HEK293 (cell line): ENCODE data around the gene ZNF687.

Experiments used
- CTCF ChIP-seq: fragments of 450-650 bp; formaldehyde crosslinking; IDR thresholded peaks from 2 replicates; pipeline ENCODE4 v1.5.1; 2016; ENCODE audit warnings: missing biosample characterization, missing genetic modification characterization
- RBAK ChIP-seq: fragments of 450-650 bp; formaldehyde crosslinking; IDR thresholded peaks from 2 replicates; pipeline ENCODE4 v1.5.1; 2016; ENCODE audit warnings: missing biosample characterization, missing genetic modification characterization
- ZBTB1 ChIP-seq: fragments of 450-650 bp; formaldehyde crosslinking; IDR thresholded peaks from 2 replicates; pipeline ENCODE4 v1.5.1; 2016; ENCODE audit warnings: missing biosample characterization, missing genetic modification characterization

DNA sequence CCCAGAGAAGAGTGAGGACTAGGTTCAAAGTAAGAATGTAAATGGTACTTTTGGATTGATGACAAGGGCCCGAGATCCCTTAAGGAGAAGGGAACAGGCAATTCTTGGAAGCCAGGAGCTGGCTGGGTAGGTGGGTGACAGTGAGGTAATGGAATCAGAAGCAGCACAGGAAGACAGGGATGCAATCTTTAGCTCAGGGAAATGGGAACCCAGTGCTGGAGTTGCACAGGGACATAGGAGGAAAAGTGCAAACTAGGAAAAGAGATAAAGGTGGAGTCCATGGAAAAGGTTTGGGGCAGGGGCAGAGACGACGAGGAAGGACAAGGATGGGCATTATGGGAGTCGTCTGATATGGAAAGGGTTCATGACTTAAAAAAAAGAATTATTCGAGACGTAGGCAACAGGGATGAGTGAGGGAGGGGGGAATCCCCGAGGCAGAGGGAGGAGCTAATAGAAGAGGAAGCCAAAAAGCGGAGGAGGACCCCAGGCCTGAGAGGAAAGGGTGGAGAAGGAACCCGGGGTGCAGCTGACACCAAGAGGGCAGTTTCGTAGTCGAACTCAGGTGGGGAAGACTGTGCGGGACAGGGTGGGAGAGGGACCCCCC, 44.6 kb downstream of the ZNF687 start:
- TF ChIP-seq CTCF (no peak), RBAK (no peak), ZBTB1 (tag by site-specific recombination) (no peak)
